GM12873 (cell line): ENCODE measurements around the gene CLEC16A.

Experiments
- TF ChIP-seq, protein P1 (sequence below): IDR thresholded peaks from 2 replicates; pipeline ENCODE4 v1.5.1; 2012; ENCODE audit warnings: low read depth, mild to moderate bottlenecking, moderate library complexity, low read length, control low read depth; ENCODE audit not compliant: insufficient read depth; ENCODE audit errors: missing control alignments

CLEC16A gene

DNA sequence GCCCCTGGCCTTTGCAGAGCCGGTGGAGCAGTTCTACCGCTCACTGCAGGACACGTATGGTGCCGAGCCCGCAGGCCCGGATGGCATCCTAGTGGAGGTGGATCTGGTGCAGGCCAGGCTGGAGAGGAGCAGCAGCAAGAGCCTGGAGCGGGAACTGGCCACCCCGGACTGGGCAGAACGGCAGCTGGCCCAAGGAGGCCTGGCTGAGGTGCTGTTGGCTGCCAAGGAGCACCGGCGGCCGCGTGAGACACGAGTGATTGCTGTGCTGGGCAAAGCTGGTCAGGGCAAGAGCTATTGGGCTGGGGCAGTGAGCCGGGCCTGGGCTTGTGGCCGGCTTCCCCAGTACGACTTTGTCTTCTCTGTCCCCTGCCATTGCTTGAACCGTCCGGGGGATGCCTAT lies 37.9 kb upstream of the CLEC16A start:
- TF ChIP-seq, protein P1, sequence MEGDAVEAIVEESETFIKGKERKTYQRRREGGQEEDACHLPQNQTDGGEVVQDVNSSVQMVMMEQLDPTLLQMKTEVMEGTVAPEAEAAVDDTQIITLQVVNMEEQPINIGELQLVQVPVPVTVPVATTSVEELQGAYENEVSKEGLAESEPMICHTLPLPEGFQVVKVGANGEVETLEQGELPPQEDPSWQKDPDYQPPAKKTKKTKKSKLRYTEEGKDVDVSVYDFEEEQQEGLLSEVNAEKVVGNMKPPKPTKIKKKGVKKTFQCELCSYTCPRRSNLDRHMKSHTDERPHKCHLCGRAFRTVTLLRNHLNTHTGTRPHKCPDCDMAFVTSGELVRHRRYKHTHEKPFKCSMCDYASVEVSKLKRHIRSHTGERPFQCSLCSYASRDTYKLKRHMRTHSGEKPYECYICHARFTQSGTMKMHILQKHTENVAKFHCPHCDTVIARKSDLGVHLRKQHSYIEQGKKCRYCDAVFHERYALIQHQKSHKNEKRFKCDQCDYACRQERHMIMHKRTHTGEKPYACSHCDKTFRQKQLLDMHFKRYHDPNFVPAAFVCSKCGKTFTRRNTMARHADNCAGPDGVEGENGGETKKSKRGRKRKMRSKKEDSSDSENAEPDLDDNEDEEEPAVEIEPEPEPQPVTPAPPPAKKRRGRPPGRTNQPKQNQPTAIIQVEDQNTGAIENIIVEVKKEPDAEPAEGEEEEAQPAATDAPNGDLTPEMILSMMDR: no peak

DNA sequence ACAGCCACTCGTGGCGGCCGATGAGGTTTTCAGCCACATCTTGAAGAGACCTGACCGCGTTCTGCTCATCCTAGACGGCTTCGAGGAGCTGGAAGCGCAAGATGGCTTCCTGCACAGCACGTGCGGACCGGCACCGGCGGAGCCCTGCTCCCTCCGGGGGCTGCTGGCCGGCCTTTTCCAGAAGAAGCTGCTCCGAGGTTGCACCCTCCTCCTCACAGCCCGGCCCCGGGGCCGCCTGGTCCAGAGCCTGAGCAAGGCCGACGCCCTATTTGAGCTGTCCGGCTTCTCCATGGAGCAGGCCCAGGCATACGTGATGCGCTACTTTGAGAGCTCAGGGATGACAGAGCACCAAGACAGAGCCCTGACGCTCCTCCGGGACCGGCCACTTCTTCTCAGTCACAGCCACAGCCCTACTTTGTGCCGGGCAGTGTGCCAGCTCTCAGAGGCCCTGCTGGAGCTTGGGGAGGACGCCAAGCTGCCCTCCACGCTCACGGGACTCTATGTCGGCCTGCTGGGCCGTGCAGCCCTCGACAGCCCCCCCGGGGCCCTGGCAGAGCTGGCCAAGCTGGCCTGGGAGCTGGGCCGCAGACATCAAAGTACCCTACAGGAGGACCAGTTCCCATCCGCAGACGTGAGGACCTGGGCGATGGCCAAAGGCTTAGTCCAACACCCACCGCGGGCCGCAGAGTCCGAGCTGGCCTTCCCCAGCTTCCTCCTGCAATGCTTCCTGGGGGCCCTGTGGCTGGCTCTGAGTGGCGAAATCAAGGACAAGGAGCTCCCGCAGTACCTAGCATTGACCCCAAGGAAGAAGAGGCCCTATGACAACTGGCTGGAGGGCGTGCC lies 37.2 kb upstream of the CLEC16A start:
- TF ChIP-seq, protein P1: no peak

DNA sequence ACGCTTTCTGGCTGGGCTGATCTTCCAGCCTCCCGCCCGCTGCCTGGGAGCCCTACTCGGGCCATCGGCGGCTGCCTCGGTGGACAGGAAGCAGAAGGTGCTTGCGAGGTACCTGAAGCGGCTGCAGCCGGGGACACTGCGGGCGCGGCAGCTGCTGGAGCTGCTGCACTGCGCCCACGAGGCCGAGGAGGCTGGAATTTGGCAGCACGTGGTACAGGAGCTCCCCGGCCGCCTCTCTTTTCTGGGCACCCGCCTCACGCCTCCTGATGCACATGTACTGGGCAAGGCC lies 36.7 kb upstream of the CLEC16A start:
- TF ChIP-seq, protein P1: no peak

DNA sequence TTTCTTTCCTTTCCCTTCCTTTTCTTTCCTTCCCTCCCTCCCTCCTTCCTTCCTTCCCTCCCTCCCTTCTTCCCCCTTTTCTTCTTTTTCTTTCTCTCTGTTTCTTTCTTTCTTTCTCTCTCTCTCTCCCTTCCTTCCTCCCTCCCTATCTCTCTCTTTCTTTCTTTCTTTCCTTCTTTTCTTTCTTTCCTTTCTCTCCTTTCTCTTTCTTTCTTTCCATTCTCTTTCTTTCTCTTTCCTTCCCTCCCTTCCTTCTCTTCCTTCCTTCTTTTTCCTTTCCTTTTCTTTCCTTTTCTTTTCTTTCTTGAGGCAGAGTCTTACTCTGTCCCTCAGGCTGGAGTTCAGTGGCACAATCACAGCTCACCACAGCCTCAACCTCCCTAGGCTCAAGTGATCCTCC lies 33.1 kb upstream of the CLEC16A start:
- TF ChIP-seq, protein P1: no peak

DNA sequence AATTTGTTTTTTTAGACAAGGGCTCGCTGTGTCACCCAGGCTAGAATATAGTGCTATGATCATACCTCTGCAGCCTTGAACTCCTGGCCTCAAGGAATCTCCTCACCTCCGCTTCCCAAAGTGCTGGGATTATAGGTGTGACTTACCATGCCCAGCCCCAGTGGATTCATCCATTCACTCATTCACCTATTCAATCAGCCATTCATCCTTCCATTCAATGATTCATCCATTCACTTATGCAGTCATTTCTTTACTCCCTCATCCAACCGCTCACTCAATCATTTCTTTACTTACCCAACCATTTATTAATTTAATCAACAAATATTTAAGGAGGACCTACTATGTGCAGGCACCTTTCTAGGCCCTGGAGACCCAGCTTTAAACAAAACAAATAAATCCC lies 27.8 kb upstream of the CLEC16A start:
- TF ChIP-seq, protein P1: no peak

DNA sequence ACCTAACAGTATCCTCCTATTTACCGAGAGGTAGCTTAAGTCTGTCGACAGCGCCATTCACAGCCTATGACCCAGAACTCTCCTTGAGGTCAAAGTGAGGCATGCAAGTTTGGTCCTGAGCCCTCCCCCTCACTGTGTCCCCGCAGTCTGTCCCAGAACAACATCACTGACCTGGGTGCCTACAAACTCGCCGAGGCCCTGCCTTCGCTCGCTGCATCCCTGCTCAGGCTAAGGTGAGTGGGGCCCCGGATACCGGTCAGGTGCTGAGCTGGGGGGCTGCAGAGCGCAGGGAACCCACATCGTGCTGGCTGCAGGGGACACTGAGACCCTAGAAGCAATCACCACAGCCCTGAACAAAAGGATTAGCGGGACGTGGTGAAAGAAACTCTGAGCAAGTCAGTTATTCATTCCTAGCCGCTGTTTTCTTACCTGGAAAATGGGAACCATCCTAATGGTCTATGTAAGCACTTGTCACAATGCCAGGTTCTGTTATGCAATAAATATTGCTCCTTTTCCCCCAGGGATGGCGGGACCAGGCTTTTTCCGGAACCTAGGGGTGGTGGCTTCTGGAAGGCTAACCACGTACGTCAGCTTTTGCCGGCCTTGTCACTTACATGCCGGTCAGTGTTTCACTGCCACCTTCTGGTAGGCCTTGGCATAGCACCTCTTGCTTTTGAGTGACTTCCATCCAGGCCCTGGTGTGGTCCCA lies 25.9 kb upstream of the CLEC16A start:
- TF ChIP-seq, protein P1: peak; percentile 99

DNA sequence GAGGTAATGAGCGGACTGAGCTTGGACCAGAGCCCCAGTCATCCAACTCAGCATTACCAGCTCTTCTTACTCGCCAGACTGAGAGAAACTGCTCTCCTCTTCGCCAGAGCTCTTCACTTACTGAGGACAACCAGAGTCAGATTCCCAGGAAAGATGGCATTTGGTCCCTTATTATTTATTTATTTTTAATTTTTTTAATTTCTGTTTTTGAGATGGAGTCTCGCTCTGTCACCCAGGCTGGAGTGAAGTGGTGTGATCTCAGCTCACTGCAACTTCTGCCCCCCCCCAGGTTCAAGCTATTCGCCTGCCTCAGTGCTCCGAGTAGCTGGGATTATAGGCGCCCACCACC lies 25.4 kb upstream of the CLEC16A start:
- TF ChIP-seq, protein P1: no peak
